H9 (cell line): ENCODE results near the gene RAB11B. TPM values are rescaled to one million over a fixed set of nuclear protein-coding genes. Genes with fewer than 3 reads are reported as not detected.

Experiments used
- DNase-seq: peaks from one replicate; pipeline ENCODE4 v3.0.0-alpha.2; 2017
- H2AFZ ChIP-seq: one replicate; pipeline ENCODE4 v1.6.1; 2013; ENCODE audit warnings: mild to moderate bottlenecking, low read length, control low read depth, moderate library complexity
- H2AK5ac ChIP-seq: 2 replicates; pipeline ENCODE4 v1.6.1; 2013; ENCODE audit warnings: low read length, control low read depth, mixed read lengths; ENCODE audit not compliant: insufficient read length
- H2BK120ac ChIP-seq: one replicate; pipeline ENCODE4 v1.6.1; 2013; ENCODE audit warnings: low read depth, mild to moderate bottlenecking, low read length, control low read depth, inconsistent platforms; ENCODE audit not compliant: poor library complexity, severe bottlenecking
- H2BK12ac ChIP-seq: 2 replicates; pipeline ENCODE4 v1.6.1; 2013; ENCODE audit warnings: low read length, control low read depth, mixed read lengths, low read depth; ENCODE audit not compliant: insufficient read length
- H2BK15ac ChIP-seq: 2 replicates; pipeline ENCODE4 v1.6.1; 2013; ENCODE audit warnings: low read depth, low read length, control low read depth
- H2BK20ac ChIP-seq: one replicate; pipeline ENCODE4 v1.6.1; 2013; ENCODE audit warnings: low read depth, mild to moderate bottlenecking, low read length, control low read depth, inconsistent platforms; ENCODE audit not compliant: poor library complexity, severe bottlenecking
- H2BK5ac ChIP-seq: 2 replicates; pipeline ENCODE4 v1.6.1; 2013; ENCODE audit warnings: low read length, control low read depth, mixed read lengths; ENCODE audit not compliant: insufficient read length
- H3K14ac ChIP-seq: 2 replicates; pipeline ENCODE4 v1.6.1; 2013; ENCODE audit warnings: low read length, control low read depth; ENCODE audit not compliant: insufficient read depth
- H3K18ac ChIP-seq: 2 replicates; pipeline ENCODE4 v1.6.1; 2013; ENCODE audit warnings: low read depth, mild to moderate bottlenecking, mixed read lengths, low read length, control low read depth; ENCODE audit not compliant: insufficient read length
- H3K23ac ChIP-seq: 2 replicates; pipeline ENCODE4 v1.6.1; 2013; ENCODE audit warnings: low read length, control low read depth, mixed read lengths, low read depth; ENCODE audit not compliant: insufficient read length
- H3K23me2 ChIP-seq: 2 replicates; pipeline ENCODE4 v1.6.1; 2013; ENCODE audit warnings: low read depth, mild to moderate bottlenecking, mixed read lengths, low read length, control low read depth; ENCODE audit not compliant: insufficient read length, poor library complexity, severe bottlenecking
- H3K27ac ChIP-seq: 2 replicates; pipeline ENCODE4 v1.5.1; 2013; ENCODE audit warnings: low read length, control low read depth, mixed read lengths, low read depth; ENCODE audit not compliant: insufficient read length
- H3K27me3 ChIP-seq: 2 replicates; pipeline ENCODE4 v1.6.1; 2013; ENCODE audit warnings: low read length, control low read depth, inconsistent platforms; ENCODE audit not compliant: insufficient read depth
- H3K4ac ChIP-seq: 2 replicates; pipeline ENCODE4 v1.6.1; 2013; ENCODE audit warnings: low read depth, mild to moderate bottlenecking, control low read depth, inconsistent platforms, low read length, moderate library complexity
- H3K4me1 ChIP-seq: 2 replicates; pipeline ENCODE4 v1.6.1; 2013; ENCODE audit warnings: low read length, control low read depth, inconsistent platforms; ENCODE audit not compliant: insufficient read depth
- H3K4me2 ChIP-seq: 2 replicates; pipeline ENCODE4 v1.6.1; 2013; ENCODE audit warnings: low read length, control low read depth, mixed read lengths; ENCODE audit not compliant: insufficient read length, insufficient read depth
- H3K56ac ChIP-seq: 2 replicates; pipeline ENCODE4 v1.6.1; 2013; ENCODE audit warnings: low read depth, mild to moderate bottlenecking, mixed read lengths, low read length, control low read depth; ENCODE audit not compliant: insufficient read length
- H3K79me1 ChIP-seq: 2 replicates; pipeline ENCODE4 v1.6.1; 2013; ENCODE audit warnings: low read depth, mild to moderate bottlenecking, moderate library complexity, low read length, control low read depth, inconsistent platforms; ENCODE audit not compliant: insufficient read depth, poor library complexity, severe bottlenecking
- H3K79me2 ChIP-seq: 2 replicates; pipeline ENCODE4 v1.6.1; 2013; ENCODE audit warnings: low read length, control low read depth, inconsistent platforms; ENCODE audit not compliant: insufficient read depth
- H3K9ac ChIP-seq: 2 replicates; pipeline ENCODE4 v1.6.1; 2013; ENCODE audit warnings: low read length, control low read depth, mixed read lengths; ENCODE audit not compliant: insufficient read length; ENCODE audit errors: extremely low read depth
- H3K9me3 ChIP-seq: one replicate; pipeline ENCODE4 v1.6.1; 2013; ENCODE audit warnings: low read depth, low read length, inconsistent platforms; ENCODE audit not compliant: control insufficient read depth
- H3T11ph ChIP-seq: one replicate; pipeline ENCODE4 v1.6.1; 2013; ENCODE audit warnings: mild to moderate bottlenecking, low read length, control low read depth, inconsistent platforms
- H4K20me1 ChIP-seq: one replicate; pipeline ENCODE4 v1.6.1; 2013; ENCODE audit not compliant: control insufficient read depth, insufficient read length, insufficient read depth
- H4K5ac ChIP-seq: 2 replicates; pipeline ENCODE4 v1.6.1; 2013; ENCODE audit warnings: low read depth, mild to moderate bottlenecking, mixed read lengths, low read length, control low read depth; ENCODE audit not compliant: insufficient read length
- H4K8ac ChIP-seq: replicated peaks from 2 replicates; pipeline ENCODE4 v1.6.1; 2013; ENCODE audit warnings: low read length, control low read depth, mixed read lengths, low read depth; ENCODE audit not compliant: insufficient read length
- H4K91ac ChIP-seq: 2 replicates; pipeline ENCODE4 v1.6.1; 2013; ENCODE audit warnings: low read depth, mild to moderate bottlenecking, moderate library complexity, mixed read lengths, low read length, control low read depth; ENCODE audit not compliant: insufficient read length
- H3K27ac Mint-ChIP-seq, 3 experiments: 2 replicates in 2 of 3; 3 replicates in 1 of 3; pipeline ENCODE4 v1.8.0; 2020 to 2021; ENCODE audit warnings: mixed read lengths in 3 of 3, mild to moderate bottlenecking in 1 of 3, moderate library complexity in 1 of 3
- H3K27me3 Mint-ChIP-seq: 2 replicates; pipeline ENCODE4 v1.8.0; 2021; ENCODE audit warnings: low read depth, mild to moderate bottlenecking, moderate library complexity, mixed read lengths
- H3K36me3 Mint-ChIP-seq, 3 experiments: 2 replicates in 2 of 3; 3 replicates in 1 of 3; pipeline ENCODE4 v1.8.0; 2020 to 2021; ENCODE audit warnings: low read depth in 3 of 3, mixed read lengths in 3 of 3; ENCODE audit not compliant: insufficient read depth in 1 of 3
- H3K4me1 Mint-ChIP-seq, 2 experiments: 2 replicates each; pipeline ENCODE4 v1.8.0; 2020; ENCODE audit warnings: mixed read lengths in 2 of 2
- H3K4me3 Mint-ChIP-seq, 2 experiments: 2 replicates in 1 of 2; 3 replicates in 1 of 2; pipeline ENCODE4 v1.8.0; 2020 to 2021; ENCODE audit warnings: mild to moderate bottlenecking in 2 of 2, mixed read lengths in 2 of 2, moderate library complexity in 1 of 2
- H3K9me3 Mint-ChIP-seq, 2 experiments: 2 replicates in 1 of 2; 3 replicates in 1 of 2; pipeline ENCODE4 v1.8.0; 2020; ENCODE audit warnings: mild to moderate bottlenecking in 2 of 2, mixed read lengths in 2 of 2, moderate library complexity in 1 of 2
- CTCF ChIP-seq: fragments of 200-600 bp; sonication (generic); conservative IDR thresholded peaks from 3 replicates; pipeline ENCODE4 v1.8.0; 2021; ENCODE audit warnings: antibody characterized with exemption, mild to moderate bottlenecking
- WGBS: extraction: QIAGEN DNeasy Blood & Tissue Kit; methylation state at CpG from one replicate; pipeline ENCODE4 v1.1.7; 2013; ENCODE audit warnings: missing lambda C conversion rate, low lambda C conversion rate, mixed read lengths; ENCODE audit not compliant: insufficient read length; ENCODE audit errors: extremely low coverage; 5-methylcytosine and 5-hydroxymethylcytosine counted together
- total RNA-seq: library from RNA; stranded (reverse); gene quantifications from 2 replicates; pipeline ENCODE4 v1.2.1, GENCODE V29; 2021

RAB11B gene
- total RNA-seq, 1 experiment from 2014 or later, result 106 TPM

DNA sequence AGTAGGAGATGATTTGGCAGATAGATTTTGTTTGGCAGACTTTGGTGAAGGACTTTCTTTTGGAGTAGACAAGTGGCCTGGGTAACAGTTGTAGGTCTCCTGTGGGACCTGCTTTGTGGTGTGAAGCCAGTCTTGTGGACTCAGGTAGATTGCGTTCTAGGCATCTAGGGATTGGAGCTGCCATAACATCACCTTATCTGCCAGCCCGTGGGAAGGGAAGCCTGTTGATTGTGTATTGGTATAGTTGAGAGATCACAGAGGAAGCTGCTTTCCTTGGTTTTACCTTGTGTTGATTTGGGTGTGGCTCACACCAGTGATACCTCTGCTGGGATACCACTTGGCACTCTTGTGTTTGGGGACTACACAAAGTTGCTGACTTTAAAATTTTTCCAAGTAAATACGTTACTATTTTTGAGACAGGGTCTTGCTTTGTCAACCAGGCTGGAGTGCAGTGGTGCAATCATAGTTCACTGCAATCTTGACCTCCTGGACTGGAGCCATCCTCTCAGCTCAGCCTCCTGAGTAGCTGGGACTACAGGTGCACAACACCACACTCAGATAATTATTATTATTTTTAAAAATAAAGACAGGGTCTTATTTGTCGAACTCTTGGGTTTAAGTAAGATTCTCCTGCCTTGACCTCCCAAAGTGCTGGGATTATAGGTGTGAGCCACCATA is 62.4 kb downstream of the RAB11B start:
- no peak overlapping the region for H2BK5ac ChIP-seq
- Mint-ChIP-seq H3K4me1 (peaks cover 74 to 82% of the 10 kb centered on the region in 2 experiments), H3K9me3 (no peaks in the 10 kb centered on the region), H3K27me3 (no peaks in the 10 kb centered on the region), H3K27ac (peak overlapping the region in 2 of 3 experiments; percentile 42 to 52; a peak in 4 of 7 replicates), H3K36me3 (peaks cover 35 to 72% (median 57%) of the 10 kb centered on the region in 3 experiments), H3K4me3 (no peak overlapping the region)
- H2AFZ ChIP-seq, result no peak overlapping the region
- no peak for DNase-seq
- H4K20me1 ChIP-seq, result peaks cover 4% of the 10 kb centered on the region
- no peak overlapping the region for H3K4me2 ChIP-seq
- H3K4me1 ChIP-seq, result peaks cover 10% of the 10 kb centered on the region
- H3K56ac ChIP-seq, result no peak overlapping the region
- H3K18ac ChIP-seq, result no peak overlapping the region
- no peak overlapping the region for H2BK15ac ChIP-seq
- H2AK5ac ChIP-seq, result no peak overlapping the region
- H2BK120ac ChIP-seq, result no peak overlapping the region
- peaks cover 89% of the 10 kb centered on the region for H3K79me2 ChIP-seq
- H3K4ac ChIP-seq, result no peak overlapping the region
- no peak overlapping the region for H3K14ac ChIP-seq
- no peak overlapping the region for H4K5ac ChIP-seq
- no peak overlapping the region for H4K8ac ChIP-seq
- no peaks in the 10 kb centered on the region for H3K9me3 ChIP-seq
- no peaks in the 10 kb centered on the region for H3K27me3 ChIP-seq
- no peak for TF ChIP-seq CTCF
- no peaks in the 10 kb centered on the region for H3K23me2 ChIP-seq
- no peak overlapping the region for H2BK20ac ChIP-seq
- no peak overlapping the region for H4K91ac ChIP-seq
- no peak overlapping the region for H2BK12ac ChIP-seq
- no peaks in the 10 kb centered on the region for H3K79me1 ChIP-seq
- no CpG with 5 or more reads among the region's 4 CpGs for WGBS
- H3K9ac ChIP-seq, result no peak overlapping the region
- no peak overlapping the region for H3K23ac ChIP-seq
- no peak overlapping the region for H3K27ac ChIP-seq
- no peak overlapping the region for H3T11ph ChIP-seq
